ENCODE measurements around the gene ZNF594.
"Not testable (repeated sequence)": the region's sequence is repeated elsewhere in the genome, so short reads cannot be mapped to it uniquely, and the experiment has no call there.

Gene ZNF594

DNA sequence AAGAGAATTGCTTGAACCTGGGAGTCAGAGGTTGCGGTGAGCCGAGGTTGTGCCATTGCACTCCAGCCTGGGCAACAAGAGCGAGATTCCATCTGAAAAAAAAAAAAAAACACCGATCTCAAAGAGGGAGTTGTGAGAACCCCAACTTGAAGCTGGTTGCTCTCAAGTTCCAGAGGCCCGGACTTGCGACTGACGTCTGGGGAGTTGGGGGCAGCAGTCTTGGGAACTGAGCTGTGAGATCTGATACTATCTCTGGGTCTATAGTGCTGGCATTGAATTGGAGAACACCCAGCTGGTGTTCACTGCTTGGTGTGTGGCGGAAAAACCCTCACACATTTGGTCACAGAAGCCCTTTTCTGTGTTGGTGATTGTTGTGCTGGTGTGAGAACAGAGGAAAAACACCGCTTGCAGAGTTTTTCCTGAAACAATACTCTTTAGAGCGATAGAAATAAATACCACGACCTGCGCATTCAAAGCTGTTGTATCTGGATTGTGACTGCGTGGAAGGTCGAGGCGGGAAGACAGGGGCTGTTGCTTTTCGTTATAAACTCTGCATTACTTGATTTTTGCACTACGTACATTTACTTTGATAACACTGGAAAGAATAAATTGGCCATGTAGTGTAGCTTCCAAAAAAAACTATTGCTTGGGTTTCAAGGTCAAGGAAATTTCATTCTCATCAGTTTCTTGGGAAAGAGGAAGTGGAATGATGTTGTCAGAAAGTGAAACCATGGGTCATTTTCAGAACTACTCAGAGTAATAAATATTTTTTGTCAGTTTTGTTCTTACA, 34.2 kb upstream of the ZNF594 start:
- no peaks in the 10 kb centered on the region for H3K36me3 ChIP-seq (ENCODE audit: control insufficient read depth, insufficient read depth, low read length)
- no peaks in the 10 kb centered on the region for H3K9me3 ChIP-seq (ENCODE audit: control insufficient read depth, low read length)
- H3K27ac ChIP-seq (ENCODE audit: insufficient read depth, low read depth, low read length, poor library complexity, severe bottlenecking): no peak overlapping the region
- H3K4me3 ChIP-seq (ENCODE audit: insufficient read depth, low read depth, low read length): no peak overlapping the region
- WGBS, 2 experiments: 95 to 97% methylated on average over 17 of the region's 17 CpGs
- H3K27me3 ChIP-seq (ENCODE audit: control insufficient read depth, insufficient read depth, low read length, poor library complexity, severe bottlenecking): no peaks in the 10 kb centered on the region
- H3K4me1 ChIP-seq (ENCODE audit: control insufficient read depth, insufficient read depth, low read length): no peaks in the 10 kb centered on the region

DNA sequence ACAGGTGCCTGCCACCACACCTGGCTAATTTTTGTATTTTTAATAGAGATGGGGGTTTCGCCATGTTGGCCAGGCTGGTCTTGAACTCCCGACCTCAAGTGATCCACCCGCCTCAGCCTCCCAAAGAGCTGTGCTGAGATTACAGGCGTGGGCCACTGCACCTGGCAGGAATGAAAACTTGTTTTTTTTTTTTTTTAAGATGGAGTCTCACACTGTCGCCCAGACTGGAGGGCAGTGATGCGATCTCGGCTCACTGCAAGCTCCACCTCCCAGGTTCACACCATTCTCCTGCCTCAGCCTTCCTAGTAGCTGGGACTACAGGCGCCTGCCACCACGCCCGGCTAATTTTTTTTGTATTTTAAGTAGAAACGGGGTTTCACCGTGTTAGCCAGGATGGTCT, 30.2 kb upstream of the ZNF594 start:
- 88 to 95% methylated on average over 12 of the region's 12 CpGs for WGBS, 2 experiments
- H3K27me3 ChIP-seq (ENCODE audit: control insufficient read depth, insufficient read depth, low read length, poor library complexity, severe bottlenecking); H3K9me3 ChIP-seq (ENCODE audit: control insufficient read depth, low read length): not testable (repeated sequence)

GRCh38 chr17:5220074-5220473, 28.4 kb upstream of the ZNF594 start:
- H3K9me3 ChIP-seq (ENCODE audit: control insufficient read depth, low read length): no peaks in the 10 kb centered on the region
- WGBS, 2 experiments: 93 to 96% methylated on average over 5 of the region's 5 CpGs
- no peaks in the 10 kb centered on the region for H3K36me3 ChIP-seq (ENCODE audit: control insufficient read depth, insufficient read depth, low read length)
- no peak overlapping the region for H3K27ac ChIP-seq (ENCODE audit: insufficient read depth, low read depth, low read length, poor library complexity, severe bottlenecking)
- H3K27me3 ChIP-seq (ENCODE audit: control insufficient read depth, insufficient read depth, low read length, poor library complexity, severe bottlenecking): no peaks in the 10 kb centered on the region
- no peak overlapping the region for H3K4me3 ChIP-seq (ENCODE audit: insufficient read depth, low read depth, low read length)
- H3K4me1 ChIP-seq (ENCODE audit: control insufficient read depth, insufficient read depth, low read length): no peaks in the 10 kb centered on the region

More for the DNA sequence above, 30.2 kb upstream of the ZNF594 start:
- not testable (repeated sequence) for H3K4me3 ChIP-seq (ENCODE audit: insufficient read depth, low read depth, low read length); H3K27ac ChIP-seq (ENCODE audit: insufficient read depth, low read depth, low read length, poor library complexity, severe bottlenecking); H3K36me3 ChIP-seq (ENCODE audit: control insufficient read depth, insufficient read depth, low read length); H3K4me1 ChIP-seq (ENCODE audit: control insufficient read depth, insufficient read depth, low read length)

GRCh38 chr17:5219536-5219935, 27.9 kb upstream of the ZNF594 start:
- H3K36me3 ChIP-seq (ENCODE audit: control insufficient read depth, insufficient read depth, low read length): no peaks in the 10 kb centered on the region
- no peaks in the 10 kb centered on the region for H3K9me3 ChIP-seq (ENCODE audit: control insufficient read depth, low read length)
- 93 to 94% methylated on average over 6 of the region's 6 CpGs for WGBS, 2 experiments
- H3K4me3 ChIP-seq (ENCODE audit: insufficient read depth, low read depth, low read length): no peak overlapping the region
- H3K27me3 ChIP-seq (ENCODE audit: control insufficient read depth, insufficient read depth, low read length, poor library complexity, severe bottlenecking): no peaks in the 10 kb centered on the region
- H3K4me1 ChIP-seq (ENCODE audit: control insufficient read depth, insufficient read depth, low read length): no peaks in the 10 kb centered on the region
- no peak overlapping the region for H3K27ac ChIP-seq (ENCODE audit: insufficient read depth, low read depth, low read length, poor library complexity, severe bottlenecking)

GRCh38 chr17:5217562-5217961, 25.9 kb upstream of the ZNF594 start:
- H3K36me3 ChIP-seq (ENCODE audit: control insufficient read depth, insufficient read depth, low read length); H3K9me3 ChIP-seq (ENCODE audit: control insufficient read depth, low read length); H3K27me3 ChIP-seq (ENCODE audit: control insufficient read depth, insufficient read depth, low read length, poor library complexity, severe bottlenecking); H3K27ac ChIP-seq (ENCODE audit: insufficient read depth, low read depth, low read length, poor library complexity, severe bottlenecking); H3K4me1 ChIP-seq (ENCODE audit: control insufficient read depth, insufficient read depth, low read length); H3K4me3 ChIP-seq (ENCODE audit: insufficient read depth, low read depth, low read length): not testable (repeated sequence)
- 100% methylated on average over 2 of the region's 5 CpGs for WGBS, 2 experiments

DNA sequence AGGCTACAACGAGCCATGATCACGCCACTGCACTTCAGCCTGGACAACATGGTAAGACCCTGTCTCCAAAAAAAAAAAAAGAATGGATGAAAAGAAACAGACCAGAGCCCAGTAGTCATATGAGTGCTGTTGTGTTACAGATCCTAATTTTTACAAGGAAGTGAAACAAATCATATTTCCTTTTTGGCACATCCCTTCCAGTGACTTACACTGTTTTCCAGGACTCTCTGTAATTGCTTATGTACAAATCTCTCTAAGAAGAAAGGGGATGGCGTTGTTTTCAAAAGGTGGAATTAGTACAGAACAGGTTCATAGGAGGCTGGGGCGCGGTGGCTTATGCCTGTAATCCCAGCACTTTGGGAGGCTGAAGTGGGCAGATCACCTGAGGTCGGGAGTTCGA, 19.8 kb upstream of the ZNF594 start:
- no peak overlapping the region for H3K27ac ChIP-seq (ENCODE audit: insufficient read depth, low read depth, low read length, poor library complexity, severe bottlenecking)
- 92 to 93% methylated on average over 7 of the region's 7 CpGs for WGBS, 2 experiments
- H3K4me3 ChIP-seq (ENCODE audit: insufficient read depth, low read depth, low read length): no peak overlapping the region
- H3K36me3 ChIP-seq (ENCODE audit: control insufficient read depth, insufficient read depth, low read length): no peaks in the 10 kb centered on the region
- H3K4me1 ChIP-seq (ENCODE audit: control insufficient read depth, insufficient read depth, low read length): no peaks in the 10 kb centered on the region
- no peaks in the 10 kb centered on the region for H3K9me3 ChIP-seq (ENCODE audit: control insufficient read depth, low read length)
- H3K27me3 ChIP-seq (ENCODE audit: control insufficient read depth, insufficient read depth, low read length, poor library complexity, severe bottlenecking): no peaks in the 10 kb centered on the region

GRCh38 chr17:5210614-5211252, 19.1 kb upstream of the ZNF594 start:
- WGBS, 2 experiments: 95 to 97% methylated on average over 8 of the region's 8 CpGs
- no peak overlapping the region for H3K4me3 ChIP-seq (ENCODE audit: insufficient read depth, low read depth, low read length)

GRCh38 chr17:5210091-5210490, 18.4 kb upstream of the ZNF594 start:
- Histone ChIP-seq H3K4me1 (ENCODE audit: control insufficient read depth, insufficient read depth, low read length) (no peaks in the 10 kb centered on the region), H3K36me3 (ENCODE audit: control insufficient read depth, insufficient read depth, low read length) (no peaks in the 10 kb centered on the region), H3K4me3 (ENCODE audit: insufficient read depth, low read depth, low read length) (no peak overlapping the region), H3K27ac (ENCODE audit: insufficient read depth, low read depth, low read length, poor library complexity, severe bottlenecking) (no peak overlapping the region), H3K9me3 (ENCODE audit: control insufficient read depth, low read length) (no peaks in the 10 kb centered on the region), H3K27me3 (ENCODE audit: control insufficient read depth, insufficient read depth, low read length, poor library complexity, severe bottlenecking) (no peaks in the 10 kb centered on the region)
- WGBS, 2 experiments: 94 to 99% methylated on average over 5 of the region's 5 CpGs

More at GRCh38 chr17:5210614-5211252, 19.1 kb upstream of the ZNF594 start:
- no peaks in the 10 kb centered on the region for H3K9me3 ChIP-seq (ENCODE audit: control insufficient read depth, low read length)
- no peaks in the 10 kb centered on the region for H3K27me3 ChIP-seq (ENCODE audit: control insufficient read depth, insufficient read depth, low read length, poor library complexity, severe bottlenecking)
- H3K36me3 ChIP-seq (ENCODE audit: control insufficient read depth, insufficient read depth, low read length): no peaks in the 10 kb centered on the region
- H3K4me1 ChIP-seq (ENCODE audit: control insufficient read depth, insufficient read depth, low read length): no peaks in the 10 kb centered on the region
- no peak overlapping the region for H3K27ac ChIP-seq (ENCODE audit: insufficient read depth, low read depth, low read length, poor library complexity, severe bottlenecking)

DNA sequence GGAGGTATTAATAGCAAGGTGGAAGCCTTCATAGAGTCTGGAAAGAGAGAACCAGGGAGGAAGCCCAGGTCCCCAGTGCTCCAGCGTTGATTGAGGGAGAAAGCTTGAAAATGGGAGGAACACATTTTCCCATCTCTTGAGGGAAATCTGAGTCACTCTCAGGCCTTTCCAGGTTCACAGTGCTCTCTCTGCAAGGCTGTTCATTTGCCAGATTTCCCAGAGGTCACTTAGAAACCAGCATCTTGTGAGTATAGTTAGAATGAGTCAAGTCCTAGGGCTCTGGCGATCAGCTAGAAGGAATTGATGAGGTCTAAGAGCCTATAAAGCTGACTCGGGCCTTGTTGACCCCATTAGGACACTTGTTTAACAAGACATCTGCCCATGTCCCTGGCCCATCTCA, 17.7 kb upstream of the ZNF594 start:
- Histone ChIP-seq H3K36me3 (ENCODE audit: control insufficient read depth, insufficient read depth, low read length) (no peaks in the 10 kb centered on the region), H3K9me3 (ENCODE audit: control insufficient read depth, low read length) (no peaks in the 10 kb centered on the region), H3K4me1 (ENCODE audit: control insufficient read depth, insufficient read depth, low read length) (no peaks in the 10 kb centered on the region), H3K27ac (ENCODE audit: insufficient read depth, low read depth, low read length, poor library complexity, severe bottlenecking) (no peak overlapping the region), H3K4me3 (ENCODE audit: insufficient read depth, low read depth, low read length) (no peak overlapping the region), H3K27me3 (ENCODE audit: control insufficient read depth, insufficient read depth, low read length, poor library complexity, severe bottlenecking) (no peaks in the 10 kb centered on the region)
- 90 to 95% methylated on average over 3 of the region's 3 CpGs for WGBS, 2 experiments

- H3K4me3 ChIP-seq (ENCODE audit: insufficient read depth, low read depth, low read length): no peak overlapping the region
- 94 to 97% methylated on average over 1 of the region's 1 CpG for WGBS, 2 experiments
- no peaks in the 10 kb centered on the region for H3K36me3 ChIP-seq (ENCODE audit: control insufficient read depth, insufficient read depth, low read length)
Observed at GRCh38 chr17:5203908-5204294, 12.2 kb upstream of the ZNF594 start.

More at GRCh38 chr17:5203908-5204294, 12.2 kb upstream of the ZNF594 start:
- Histone ChIP-seq H3K9me3 (ENCODE audit: control insufficient read depth, low read length) (no peaks in the 10 kb centered on the region), H3K4me1 (ENCODE audit: control insufficient read depth, insufficient read depth, low read length) (no peaks in the 10 kb centered on the region), H3K27ac (ENCODE audit: insufficient read depth, low read depth, low read length, poor library complexity, severe bottlenecking) (no peak overlapping the region), H3K27me3 (ENCODE audit: control insufficient read depth, insufficient read depth, low read length, poor library complexity, severe bottlenecking) (no peaks in the 10 kb centered on the region)

Data from ectodermal cell (in vitro differentiated cells).